LNCaP clone FGC (cell line): Measurements from ENCODE around the gene STAT4.

Experiments
- DNase-seq: peaks from one replicate; pipeline ENCODE4 v3.0.0-alpha.2; 2011; ENCODE audit warnings: low read depth
- H3K4me3 ChIP-seq: 2 replicates; pipeline ENCODE4 v1.5.1; 2011; ENCODE audit warnings: mild to moderate bottlenecking, low read depth, low read length, control low read depth
- CTCF ChIP-seq: IDR thresholded peaks from 2 replicates; pipeline ENCODE4 v1.5.1; 2012; ENCODE audit warnings: mild to moderate bottlenecking; ENCODE audit not compliant: control insufficient read depth, insufficient read depth; ENCODE audit errors: extremely low read depth

STAT4 gene

GRCh38 chr2:191174442-191174841 lies 23.6 kb upstream of the STAT4 start:
- no peak overlapping the region for H3K4me3 ChIP-seq
- no peak for TF ChIP-seq CTCF
- no peak for DNase-seq

- TF ChIP-seq CTCF: no peak
- H3K4me3 ChIP-seq: no peak overlapping the region
- no peak for DNase-seq
Measured at GRCh38 chr2:191173206-191173605, 22.4 kb upstream of the STAT4 start.

GRCh38 chr2:191171708-191172355 lies 21.0 kb upstream of the STAT4 start:
- DNase-seq: no peak
- no peak for TF ChIP-seq CTCF
- H3K4me3 ChIP-seq: no peak overlapping the region

GRCh38 chr2:191171286-191171685 lies 20.5 kb upstream of the STAT4 start:
- DNase-seq: no peak
- TF ChIP-seq CTCF: no peak
- H3K4me3 ChIP-seq: no peak overlapping the region

GRCh38 chr2:191170773-191171172 lies 20.0 kb upstream of the STAT4 start:
- no peak for DNase-seq
- TF ChIP-seq CTCF: no peak
- H3K4me3 ChIP-seq: no peak overlapping the region

GRCh38 chr2:191170301-191170636 lies 19.5 kb upstream of the STAT4 start:
- no peak for TF ChIP-seq CTCF
- H3K4me3 ChIP-seq: no peak overlapping the region
- DNase-seq: no peak
